Peyer's patch (tissue), 4 donors: ENCODE data around the gene ANTXR1.

ENCODE experiments used
- CTCF ChIP-seq, 6 experiments: fragments of 450-650 bp in 4 of 6; fragments of 200-600 bp in 2 of 6; sonication (generic) in 1 of 6; IDR thresholded peaks; one replicate each; pipeline ENCODE4 v1.5.1; 2017 to 2019; ENCODE audit warnings: antibody characterized with exemption in 6 of 6, mild to moderate bottlenecking in 3 of 6, moderate library complexity in 1 of 6
- POLR2A ChIP-seq, 2 donors: fragments of 450-650 bp; IDR thresholded peaks; one replicate each; pipeline ENCODE4 v1.5.1; 2017; ENCODE audit warnings: antibody characterized with exemption in 2 of 2, mild to moderate bottlenecking in 2 of 2, moderate library complexity in 2 of 2

- no peak for TF ChIP-seq CTCF (IDR thresholded peaks at IDR 0.05)
- no peak for TF ChIP-seq POLR2A (IDR thresholded peaks at IDR 0.05)
These were observed 87.3 kb downstream of the ANTXR1 start for GRCh38 chr2:69100220-69100723.
